GM18505 (cell line): ENCODE data around the gene ERCC5.

Source experiments
- ATAC-seq: cut with Tn5 transposase; IDR thresholded peaks from one replicate; pipeline ENCODE4 v1.9.1; 2021; ENCODE audit not compliant: unreplicated experiment
- POLR2A ChIP-seq: IDR thresholded peaks from 4 replicates; pipeline ENCODE4 v1.6.1; 2011; ENCODE audit warnings: borderline replicate concordance; ENCODE audit not compliant: insufficient read depth, insufficient read length; ENCODE audit errors: extremely low read depth

ERCC5 gene

GRCh38 chr13:102878481-102878880 is 32.6 kb downstream of the ERCC5 start:
- TF ChIP-seq POLR2A = no peak
- ATAC-seq = no peak

- no peak for TF ChIP-seq POLR2A
- ATAC-seq = no peak
These were observed 34.1 kb downstream of the ERCC5 start for GRCh38 chr13:102879793-102880499.

- no peak for ATAC-seq
- TF ChIP-seq POLR2A = no peak
These were observed 36.2 kb downstream of the ERCC5 start for GRCh38 chr13:102881819-102882686.

GRCh38 chr13:102892503-102892902 is 46.7 kb downstream of the ERCC5 start:
- no peak for TF ChIP-seq POLR2A
- no peak for ATAC-seq

GRCh38 chr13:102897371-102898138 is 51.7 kb downstream of the ERCC5 start:
- TF ChIP-seq POLR2A = no peak
- no peak for ATAC-seq

GRCh38 chr13:102900193-102900608 is 54.4 kb downstream of the ERCC5 start:
- no peak for ATAC-seq
- TF ChIP-seq POLR2A = no peak

- TF ChIP-seq POLR2A = no peak
- ATAC-seq = no peak
These were observed 55.2 kb downstream of the ERCC5 start for GRCh38 chr13:102901056-102901455.

GRCh38 chr13:102901615-102902305 is 55.9 kb downstream of the ERCC5 start:
- ATAC-seq = no peak
- TF ChIP-seq POLR2A = no peak

- ATAC-seq = no peak
- TF ChIP-seq POLR2A = no peak
These were observed 57.0 kb downstream of the ERCC5 start for GRCh38 chr13:102902789-102903347.

- no peak for ATAC-seq
- TF ChIP-seq POLR2A = no peak
These were observed 58.0 kb downstream of the ERCC5 start for GRCh38 chr13:102903659-102904407.

- TF ChIP-seq POLR2A = no peak
- no peak for ATAC-seq
These were observed 58.6 kb downstream of the ERCC5 start for GRCh38 chr13:102904408-102904862.
